ENCODE data around the gene PRTN3. TPM values are rescaled to one million over a fixed set of nuclear protein-coding genes. Genes with fewer than 3 reads are reported as not detected.

The PRTN3 gene
- total RNA-seq, 1 experiment from 2014 or later, result 2.7 TPM

DNA sequence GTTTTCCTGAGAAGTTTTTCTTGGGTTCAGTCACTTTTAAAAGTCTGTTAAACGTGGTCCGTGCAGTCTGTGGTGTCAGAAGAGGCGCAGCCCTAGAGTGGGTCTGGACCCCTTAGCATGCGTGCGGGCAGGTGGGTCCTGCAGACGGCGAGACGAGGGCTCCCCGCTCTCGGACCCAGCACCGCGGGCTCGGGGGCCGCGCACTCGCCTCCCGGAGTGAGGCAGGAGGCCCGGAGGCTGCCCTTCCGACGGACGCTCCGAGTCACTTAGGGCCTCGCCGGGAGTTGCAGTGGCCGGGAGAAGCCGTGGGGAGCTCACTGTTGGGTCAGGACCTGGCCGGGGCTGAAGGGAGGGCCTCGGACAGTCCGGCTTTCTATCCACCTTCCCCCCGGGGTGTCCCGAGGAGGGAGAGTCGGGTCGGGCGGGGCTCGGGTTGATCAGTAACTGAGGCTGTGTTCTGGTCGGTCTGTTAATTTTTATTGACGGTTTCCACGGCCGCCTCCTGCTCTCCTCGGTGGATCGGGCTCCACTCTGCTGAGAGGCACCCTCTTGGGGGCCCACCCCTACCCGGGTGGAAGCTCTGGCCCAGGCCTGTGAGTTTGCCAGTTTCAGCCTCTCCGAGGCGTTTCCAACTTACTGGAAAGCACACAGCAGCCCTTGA lies 42.3 kb upstream of the PRTN3 start:
- ATAC-seq (no peak), DNase-seq (ENCODE audit: low read depth, low spot score) (no peak)
- Histone ChIP-seq H4K20me1 (ENCODE audit: insufficient read depth) (peaks cover 49% of the 10 kb centered on the region; the same call in 1 of the 2 replicates), H3K9me2 (ENCODE audit: insufficient read depth) (no peaks in the 10 kb centered on the region), H3K9me3 (ENCODE audit: control insufficient read depth in 1 of 2, insufficient read depth in 1 of 2, low read depth in 1 of 2, low read length in 2 of 2) (no peaks in the 10 kb centered on the region), H3K9ac (ENCODE audit: low read length) (peak overlapping the region; percentile 92), H3K4me2 (ENCODE audit: low read length) (peak overlapping the region; percentile 94), H3K79me2 (ENCODE audit: insufficient read depth, low read length) (peaks cover 58% of the 10 kb centered on the region), H3K4me1 (ENCODE audit: control insufficient read depth in 1 of 2, insufficient read depth in 2 of 2, low read length in 2 of 2) (peaks cover 17 to 36% of the 10 kb centered on the region in 2 experiments), H2AFZ (ENCODE audit: low read depth, low read length, poor library complexity, severe bottlenecking) (no peak overlapping the region), H3K27me3 (ENCODE audit: insufficient read depth, low read length) (no peaks in the 10 kb centered on the region), H3K27ac (ENCODE audit: low read depth, low read length) (peak overlapping the region; percentile 88), H3K36me3 (ENCODE audit: control insufficient read depth in 1 of 2, insufficient read depth in 2 of 2, low read length in 2 of 2) (peaks cover 22 to 52% of the 10 kb centered on the region in 2 experiments; a peak in 3 of 4 replicates), H3K4me3 (replicated peaks in 1 of 2; ENCODE audit: low read depth in 1 of 2, low read length in 2 of 2) (peak overlapping the region; percentile 81 to 88)
- TF ChIP-seq EZH2 (IDR thresholded peaks at IDR 0.05) (no peak), SP1 (IDR thresholded peaks at IDR 0.05; ENCODE audit: low read depth) (no peak), CBX3 (IDR thresholded peaks at IDR 0.05; ENCODE audit: low read depth) (no peak), POLR2AphosphoS5 (IDR thresholded peaks at IDR 0.05; ENCODE audit: low read depth, low read length) (peak; percentile 14; the same call in 1 of the 2 replicates), CEBPB (IDR thresholded peaks at IDR 0.05; ENCODE audit: low read depth) (no peak), SIN3A (IDR thresholded peaks at IDR 0.05; ENCODE audit: low read depth) (no peak)
- ChIA-PET CTCF (no interaction called here), RAD21 (ENCODE audit: low non-redundant PET in 1 of 2, low total read pairs in 2 of 2, uncharacterized antibody in 2 of 2, unreplicated experiment in 2 of 2) (no interaction called here), POLR2A (interaction anchor here (0.6 kb wide), 1 partner anchor 507 kb away, joined by 3 read pairs; no protein-coding TSS in a partner anchor)
- BruUV-seq (replicated peaks), result no TSS peak
- intact Hi-C loops (cut with micrococcal nuclease), result loop anchor here (10.0 kb wide), 1 partner anchor 446 kb away; the partner anchor contains the start of genes ATP5F1D and MIDN

DNA sequence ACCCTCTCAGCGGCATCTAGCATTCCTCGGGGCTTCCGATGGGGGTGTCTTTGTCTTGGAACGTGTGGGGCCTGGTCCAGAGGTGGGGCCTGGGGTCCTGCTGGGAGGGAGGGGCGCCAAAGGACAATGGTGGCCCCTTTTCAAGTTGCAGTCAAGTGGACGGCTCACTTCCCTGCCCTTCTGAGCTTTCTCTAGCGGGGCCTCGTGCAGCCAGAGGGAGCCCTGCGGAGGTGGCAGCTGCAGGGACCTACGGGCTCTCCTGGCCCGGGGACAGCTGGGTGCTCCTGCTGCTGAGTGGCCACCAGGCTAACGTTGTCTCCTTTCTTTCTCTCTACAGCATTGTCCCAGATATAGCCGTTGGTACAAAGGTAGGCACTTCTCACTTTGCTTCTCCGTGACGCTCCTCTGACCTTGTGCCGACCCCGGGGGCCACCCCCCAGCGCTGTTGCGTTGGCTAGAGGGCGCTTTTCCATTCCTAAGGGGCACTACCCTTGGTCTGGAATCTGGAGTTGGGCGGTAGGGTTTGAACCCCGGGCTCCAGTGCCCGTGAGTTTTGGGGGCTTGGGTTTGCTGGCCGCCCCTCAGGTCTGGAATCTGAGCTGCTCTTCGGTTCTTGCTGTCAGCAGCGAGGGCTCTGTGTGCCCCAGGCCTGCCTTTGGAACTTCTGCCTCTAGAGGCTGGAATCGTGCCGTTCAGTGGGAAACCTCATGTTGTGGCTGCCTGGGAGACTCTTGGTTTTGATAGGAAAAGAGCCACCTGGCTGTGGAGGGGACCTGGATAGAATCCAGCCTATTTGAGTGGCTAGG lies 41.5 kb upstream of the PRTN3 start:
- no TSS peak for BruUV-seq (replicated peaks)
- H3K4me1 ChIP-seq (ENCODE audit: control insufficient read depth in 1 of 2, insufficient read depth in 2 of 2, low read length in 2 of 2), result peaks cover 17 to 36% of the 10 kb centered on the region in 2 experiments
- H3K79me2 ChIP-seq (ENCODE audit: insufficient read depth, low read length), result peaks cover 65% of the 10 kb centered on the region
- ATAC-seq (no peak), DNase-seq (ENCODE audit: low read depth, low spot score) (no peak)
- H3K4me2 ChIP-seq (ENCODE audit: low read length), result peak overlapping the region; percentile 94
- TF ChIP-seq ZFX (IDR thresholded peaks at IDR 0.05) (no peak), EZH2phosphoT487 (IDR thresholded peaks at IDR 0.05; ENCODE audit: borderline replicate concordance) (no peak), FOSL1 (IDR thresholded peaks at IDR 0.05; ENCODE audit: low read depth) (no peak)
- TF ChIP-seq, protein P1, sequence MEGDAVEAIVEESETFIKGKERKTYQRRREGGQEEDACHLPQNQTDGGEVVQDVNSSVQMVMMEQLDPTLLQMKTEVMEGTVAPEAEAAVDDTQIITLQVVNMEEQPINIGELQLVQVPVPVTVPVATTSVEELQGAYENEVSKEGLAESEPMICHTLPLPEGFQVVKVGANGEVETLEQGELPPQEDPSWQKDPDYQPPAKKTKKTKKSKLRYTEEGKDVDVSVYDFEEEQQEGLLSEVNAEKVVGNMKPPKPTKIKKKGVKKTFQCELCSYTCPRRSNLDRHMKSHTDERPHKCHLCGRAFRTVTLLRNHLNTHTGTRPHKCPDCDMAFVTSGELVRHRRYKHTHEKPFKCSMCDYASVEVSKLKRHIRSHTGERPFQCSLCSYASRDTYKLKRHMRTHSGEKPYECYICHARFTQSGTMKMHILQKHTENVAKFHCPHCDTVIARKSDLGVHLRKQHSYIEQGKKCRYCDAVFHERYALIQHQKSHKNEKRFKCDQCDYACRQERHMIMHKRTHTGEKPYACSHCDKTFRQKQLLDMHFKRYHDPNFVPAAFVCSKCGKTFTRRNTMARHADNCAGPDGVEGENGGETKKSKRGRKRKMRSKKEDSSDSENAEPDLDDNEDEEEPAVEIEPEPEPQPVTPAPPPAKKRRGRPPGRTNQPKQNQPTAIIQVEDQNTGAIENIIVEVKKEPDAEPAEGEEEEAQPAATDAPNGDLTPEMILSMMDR (IDR thresholded peaks at IDR 0.05 in 2 of 3, conservative IDR thresholded peaks at IDR 0.05 in 1 of 3; ENCODE audit: borderline replicate concordance in 1 of 3, insufficient read depth in 1 of 3, low read depth in 2 of 3, low read length in 2 of 3), result peak in 2 of 3 experiments; percentile 30 to 52; a peak in 4 of 6 replicates
- ChIA-PET RAD21 (ENCODE audit: low non-redundant PET in 1 of 2, low total read pairs in 2 of 2, uncharacterized antibody in 2 of 2, unreplicated experiment in 2 of 2) (no interaction called here), CTCF (no interaction called here), POLR2A (interaction anchor here (0.6 kb wide), 2 partner anchors 338 to 506 kb away, joined by 3 to 5 read pairs; no protein-coding TSS in a partner anchor)
- H3K27me3 ChIP-seq (ENCODE audit: insufficient read depth, low read length), result no peaks in the 10 kb centered on the region
- H3K36me3 ChIP-seq (ENCODE audit: control insufficient read depth in 1 of 2, insufficient read depth in 2 of 2, low read length in 2 of 2), result peaks cover 29 to 60% of the 10 kb centered on the region in 2 experiments; a peak in 3 of 4 replicates
- H3K4me3 ChIP-seq (replicated peaks in 1 of 2; ENCODE audit: low read depth in 1 of 2, low read length in 2 of 2), result peak overlapping the region; percentile 81 to 88
- intact Hi-C loops (cut with micrococcal nuclease), result loop anchor here (10.0 kb wide), 1 partner anchor 446 kb away; the partner anchor contains the start of genes ATP5F1D and MIDN
- no peak overlapping the region for H2AFZ ChIP-seq (ENCODE audit: low read depth, low read length, poor library complexity, severe bottlenecking)
- no peaks in the 10 kb centered on the region for H3K9me2 ChIP-seq (ENCODE audit: insufficient read depth)
- H3K9ac ChIP-seq (ENCODE audit: low read length), result peak overlapping the region; percentile 92
- H3K9me3 ChIP-seq (ENCODE audit: control insufficient read depth in 1 of 2, insufficient read depth in 1 of 2, low read depth in 1 of 2, low read length in 2 of 2), result no peaks in the 10 kb centered on the region
- H3K27ac ChIP-seq (ENCODE audit: low read depth, low read length), result peak overlapping the region; percentile 88
- H4K20me1 ChIP-seq (ENCODE audit: insufficient read depth), result peaks cover 56% of the 10 kb centered on the region; the same call in 1 of the 2 replicates

Measured in HCT116 (cell line).